Loucy (cell line): ENCODE measurements around the gene DTX1.

Experiments used
- CTCF ChIP-seq: fragments of 200-600 bp; sonication (generic); conservative IDR thresholded peaks from 2 replicates; pipeline ENCODE4 v1.5.1; 2014; ENCODE audit warnings: mild to moderate bottlenecking, antibody characterized with exemption, low read length
- EZH2phosphoT487 ChIP-seq: fragments of 200-600 bp; IDR thresholded peaks from 2 replicates; pipeline ENCODE4 v1.6.1; 2018; ENCODE audit warnings: antibody characterized with exemption, mild to moderate bottlenecking, moderate library complexity, borderline replicate concordance

DNA sequence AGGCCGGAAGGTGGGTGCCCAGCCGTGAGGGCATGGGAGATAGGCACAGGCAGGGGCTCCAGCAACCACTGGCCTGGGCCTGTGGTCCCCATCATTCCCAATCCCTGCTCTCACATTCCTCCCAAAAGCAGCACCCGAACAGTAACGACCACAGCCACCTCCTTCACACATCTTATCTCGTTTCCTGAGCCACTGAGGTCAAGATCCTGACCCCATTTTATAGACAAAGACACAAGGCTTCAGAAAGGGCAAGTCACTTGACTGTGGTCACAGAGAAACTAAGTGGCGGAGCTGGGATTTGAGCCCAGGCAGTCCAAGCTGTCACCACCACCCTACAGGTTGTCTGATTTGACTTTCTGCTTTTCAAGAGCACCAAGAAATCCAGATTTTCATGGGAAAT, 38.9 kb downstream of the DTX1 start:
- TF ChIP-seq CTCF (no peak), EZH2phosphoT487 (no peak)
